ENCODE data around the gene METTL5. TPM values are rescaled to one million over a fixed set of nuclear protein-coding genes. Genes with fewer than 3 reads are reported as not detected.
A peak's percentile ranks its signal among the peaks of the same experiment; 100 is the strongest.

The METTL5 gene
- total RNA-seq, 1 experiment from 2014 or later, result 103 TPM

- H3K9me2 ChIP-seq (ENCODE audit: insufficient read depth), result no peaks in the 10 kb centered on the region
- DNase-seq (ENCODE audit: low read depth, low spot score), result no peak
- TF ChIP-seq EZH2 (IDR thresholded peaks at IDR 0.05), result no peak
- TF ChIP-seq SIN3A (IDR thresholded peaks at IDR 0.05; ENCODE audit: low read depth), result peak; percentile 34
- TF ChIP-seq, protein P1, sequence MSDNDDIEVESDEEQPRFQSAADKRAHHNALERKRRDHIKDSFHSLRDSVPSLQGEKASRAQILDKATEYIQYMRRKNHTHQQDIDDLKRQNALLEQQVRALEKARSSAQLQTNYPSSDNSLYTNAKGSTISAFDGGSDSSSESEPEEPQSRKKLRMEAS (IDR thresholded peaks at IDR 0.05), result peak; percentile 5
- peak overlapping the region; percentile 77 for H3K4me2 ChIP-seq (ENCODE audit: low read length)
- H4K20me1 ChIP-seq (ENCODE audit: insufficient read depth), result peaks cover 14% of the 10 kb centered on the region; the same call in 1 of the 2 replicates
- POLR2A ChIA-PET, result interaction anchor here (0.6 kb wide), 1 partner anchor 172 kb away, joined by 4 read pairs; no protein-coding TSS in a partner anchor
- CTCF ChIA-PET, result interaction anchor here (1.3 kb wide), 1 partner anchor 49 kb away, joined by 3 read pairs; no protein-coding TSS in a partner anchor
- no peaks in the 10 kb centered on the region for H3K36me3 ChIP-seq (ENCODE audit: control insufficient read depth in 1 of 2, insufficient read depth in 2 of 2, low read length in 2 of 2)
- ATAC-seq, result no peak
- BruUV-seq (replicated peaks), result no TSS peak
- intact Hi-C loops (cut with micrococcal nuclease), result no loop called here
- H3K9me3 ChIP-seq (ENCODE audit: control insufficient read depth in 1 of 2, insufficient read depth in 1 of 2, low read depth in 1 of 2, low read length in 2 of 2), result no peaks in the 10 kb centered on the region
- H3K9ac ChIP-seq (ENCODE audit: low read length), result peak overlapping the region; percentile 71
- H3K27me3 ChIP-seq (ENCODE audit: insufficient read depth, low read length), result no peaks in the 10 kb centered on the region
- RAD21 ChIA-PET (ENCODE audit: low non-redundant PET in 1 of 2, low total read pairs in 2 of 2, uncharacterized antibody in 2 of 2, unreplicated experiment in 2 of 2), result no interaction called here
- H3K27ac ChIP-seq (ENCODE audit: low read depth, low read length), result peak overlapping the region; percentile 71; the same call in 1 of the 2 replicates
- no peak overlapping the region for H2AFZ ChIP-seq (ENCODE audit: low read depth, low read length, poor library complexity, severe bottlenecking)
- H3K79me2 ChIP-seq (ENCODE audit: insufficient read depth, low read length), result peaks cover 68% of the 10 kb centered on the region
- peaks cover 12 to 27% of the 10 kb centered on the region in 2 experiments for H3K4me1 ChIP-seq (ENCODE audit: control insufficient read depth in 1 of 2, insufficient read depth in 2 of 2, low read length in 2 of 2)
- H3K4me3 ChIP-seq (replicated peaks in 1 of 2; ENCODE audit: low read depth in 1 of 2, low read length in 2 of 2), result peak overlapping the region; percentile 81 to 82
Observed at GRCh38 chr2:169828141-169828811, 3.6 kb upstream of the METTL5 start.

DNA sequence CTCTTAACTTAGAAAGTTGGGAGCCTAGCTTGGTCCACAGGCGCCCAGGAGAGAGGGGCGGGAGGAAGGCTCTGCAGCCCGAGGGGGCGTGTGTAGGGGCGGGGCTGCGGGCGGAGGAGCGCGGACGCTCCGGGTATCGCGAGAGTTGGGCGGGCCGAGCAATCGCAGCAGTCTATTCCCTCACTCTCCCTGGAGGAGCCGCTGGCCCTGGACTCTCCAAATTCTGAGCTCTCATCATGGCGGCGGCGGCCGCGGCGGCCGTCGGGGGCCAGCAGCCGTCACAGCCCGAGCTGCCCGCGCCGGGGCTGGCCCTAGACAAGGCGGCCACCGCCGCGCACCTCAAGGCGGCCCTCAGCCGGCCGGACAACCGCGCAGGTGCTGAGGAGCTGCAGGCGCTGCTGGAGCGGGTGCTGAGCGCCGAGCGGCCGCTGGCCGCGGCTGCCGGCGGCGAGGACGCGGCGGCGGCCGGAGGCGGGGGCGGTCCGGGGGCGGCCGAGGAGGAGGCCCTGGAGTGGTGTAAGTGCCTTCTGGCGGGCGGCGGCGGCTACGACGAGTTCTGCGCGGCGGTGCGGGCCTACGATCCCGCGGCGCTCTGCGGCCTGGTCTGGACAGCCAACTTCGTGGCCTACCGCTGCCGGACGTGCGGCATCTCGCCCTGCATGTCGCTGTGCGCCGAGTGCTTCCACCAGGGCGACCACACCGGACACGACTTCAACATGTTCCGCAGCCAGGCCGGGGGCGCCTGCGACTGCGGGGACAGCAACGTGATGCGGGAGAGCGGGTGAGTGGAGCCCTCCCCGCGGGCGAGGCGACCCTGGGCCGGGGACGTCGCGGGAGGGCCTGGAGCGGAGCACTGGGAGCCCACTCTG, 2.8 kb upstream of the METTL5 start, which contains the start of gene UBR3:
Gene UBR3, plus strand, starts transcription at position 183 of the 869 bp plus-strand sequence. Its CDS starts 54 bp downstream, at position 237.
- peak within 1 kb of the TSS; percentile 81 to 82 for H3K4me3 ChIP-seq (replicated peaks in 1 of 2; ENCODE audit: low read depth in 1 of 2, low read length in 2 of 2)
- peak within 1 kb of the TSS; percentile 77 for H3K4me2 ChIP-seq (ENCODE audit: low read length)
- BruUV-seq (replicated peaks), result no TSS peak
- ATAC-seq, result peak; percentile 85
- H3K27ac ChIP-seq (ENCODE audit: low read depth, low read length), result peak within 1 kb of the TSS; percentile 71
- peaks cover 14 to 27% of the 10 kb centered on the region in 2 experiments for H3K4me1 ChIP-seq (ENCODE audit: control insufficient read depth in 1 of 2, insufficient read depth in 2 of 2, low read length in 2 of 2)
- H3K79me2 ChIP-seq (ENCODE audit: insufficient read depth, low read length), result peaks cover 68% of the 10 kb centered on the region
- H3K9ac ChIP-seq (ENCODE audit: low read length), result peak within 1 kb of the TSS; percentile 71
- intact Hi-C loops (cut with micrococcal nuclease), result no loop called here
- H2AFZ ChIP-seq (ENCODE audit: low read depth, low read length, poor library complexity, severe bottlenecking), result peak within 1 kb of the TSS; percentile 62
- H3K9me2 ChIP-seq (ENCODE audit: insufficient read depth), result no peaks in the 10 kb centered on the region
- POLR2A ChIA-PET, result interaction anchor here (1.2 kb wide), 1 partner anchor 12 kb away, joined by 3 read pairs; no protein-coding TSS in a partner anchor
- H3K27me3 ChIP-seq (ENCODE audit: insufficient read depth, low read length), result no peaks in the 10 kb centered on the region
- peak; percentile 91 for TF ChIP-seq YY1 (IDR thresholded peaks at IDR 0.05; ENCODE audit: extremely low read depth, insufficient replicate concordance, low read depth, low read length)
- peak; percentile 90 for TF ChIP-seq POLR2A (IDR thresholded peaks at IDR 0.05; ENCODE audit: borderline replicate concordance, extremely low read depth, insufficient read depth, insufficient read length)
- TF ChIP-seq EGR1 (IDR thresholded peaks at IDR 0.05; ENCODE audit: low read depth), result peak; percentile 53; the same call in 1 of the 2 replicates
- TF ChIP-seq ZBTB33 (IDR thresholded peaks at IDR 0.05; ENCODE audit: extremely low read depth, insufficient replicate concordance, low read length), result peak; percentile 96
- TF ChIP-seq CEBPB (IDR thresholded peaks at IDR 0.05; ENCODE audit: low read depth), result no peak
- no peak for TF ChIP-seq EZH2 (IDR thresholded peaks at IDR 0.05)
- no peak for TF ChIP-seq RAD21 (IDR thresholded peaks at IDR 0.05; ENCODE audit: low read depth)
- TF ChIP-seq POLR2AphosphoS5 (IDR thresholded peaks at IDR 0.05; ENCODE audit: low read depth, low read length), result peak; percentile 95
- TF ChIP-seq, protein P1 (IDR thresholded peaks at IDR 0.05), result peak; percentile 2; the same call in 1 of the 2 replicates
- no peak for TF ChIP-seq SP1 (IDR thresholded peaks at IDR 0.05; ENCODE audit: low read depth)
- TF ChIP-seq SIN3A (IDR thresholded peaks at IDR 0.05; ENCODE audit: low read depth), result peak; percentile 38; the same call in 1 of the 2 replicates
- peak; percentile 98 for TF ChIP-seq ZFX (IDR thresholded peaks at IDR 0.05)
- peak; percentile 76 for DNase-seq (ENCODE audit: low read depth, low spot score)
- RAD21 ChIA-PET (ENCODE audit: low non-redundant PET in 1 of 2, low total read pairs in 2 of 2, uncharacterized antibody in 2 of 2, unreplicated experiment in 2 of 2), result no interaction called here
- H3K36me3 ChIP-seq (ENCODE audit: control insufficient read depth in 1 of 2, insufficient read depth in 2 of 2, low read length in 2 of 2), result no peaks in the 10 kb centered on the region; a peak in 1 of 4 replicates
- peaks cover 11% of the 10 kb centered on the region; the same call in 1 of the 2 replicates for H4K20me1 ChIP-seq (ENCODE audit: insufficient read depth)
- H3K9me3 ChIP-seq (ENCODE audit: control insufficient read depth in 1 of 2, insufficient read depth in 1 of 2, low read depth in 1 of 2, low read length in 2 of 2), result no peaks in the 10 kb centered on the region
- CTCF ChIA-PET, result interaction anchor here (0.5 to 1.2 kb wide), 5 partner anchors 16 to 294 kb away, joined by 3 to 6 read pairs (median 3); no protein-coding TSS in a partner anchor
